Esophagus muscularis mucosa (tissue), 4 donors: Measurements from ENCODE around the gene CD74. TPM values are rescaled to one million over a fixed set of nuclear protein-coding genes. Genes with fewer than 3 reads are reported as not detected.

Experiments used
- DNase-seq: peaks from one replicate; pipeline ENCODE4 v3.0.0-alpha.2; 2017; ENCODE audit errors: extremely low spot score
- H3K27ac ChIP-seq, 4 donors: fragments of 200-600 bp; sonication (generic); replicated peaks in 1 of 4; 1 replicate in 3 of 4; 2 replicates in 1 of 4; pipeline ENCODE4 v1.5.1; 2016 to 2019; ENCODE audit warnings: mild to moderate bottlenecking in 1 of 4
- H3K27me3 ChIP-seq, 4 donors: fragments of 200-600 bp; sonication (generic); one replicate each; pipeline versions ENCODE4 v1.5.1 to v1.6.0; 2016 to 2019
- H3K36me3 ChIP-seq, 4 donors: fragments of 200-600 bp; sonication (generic); one replicate each; pipeline ENCODE4 v1.5.1; 2016 to 2019
- H3K4me1 ChIP-seq, 4 donors: fragments of 200-600 bp; sonication (generic); one replicate each; pipeline ENCODE4 v1.5.1; 2016 to 2019
- H3K4me3 ChIP-seq, 4 donors: fragments of 200-600 bp; sonication (generic); 1 replicate in 2 of 4; 2 replicates in 2 of 4; pipeline ENCODE4 v1.5.1; 2016 to 2019; ENCODE audit warnings: mild to moderate bottlenecking in 4 of 4, moderate library complexity in 1 of 4
- H3K9me3 ChIP-seq, 4 donors: fragments of 200-600 bp; sonication (generic); 1 replicate in 3 of 4; 2 replicates in 1 of 4; pipeline ENCODE4 v1.5.1; 2016 to 2019
- CTCF ChIP-seq, 3 experiments: fragments of 200-600 bp in 2 of 3; fragments of 450-650 bp in 1 of 3; sonication (generic) in 2 of 3; IDR thresholded peaks; one replicate each; pipeline ENCODE4 v1.5.1; 2017 to 2019; ENCODE audit warnings: antibody characterized with exemption in 3 of 3, mild to moderate bottlenecking in 2 of 3, moderate library complexity in 1 of 3
- EP300 ChIP-seq: sonication (generic); formaldehyde crosslinking; IDR thresholded peaks from one replicate; pipeline ENCODE4 v1.6.1; 2017; ENCODE audit warnings: antibody characterized with exemption
- POLR2A ChIP-seq: fragments of 450-650 bp; IDR thresholded peaks from one replicate; pipeline ENCODE4 v1.6.1; 2017; ENCODE audit warnings: antibody characterized with exemption, moderate library complexity, mild to moderate bottlenecking, low read depth
- POLR2AphosphoS5 ChIP-seq, 2 donors: sonication (generic); formaldehyde crosslinking; IDR thresholded peaks; one replicate each; pipeline ENCODE4 v1.6.1; 2017; ENCODE audit warnings: antibody characterized with exemption in 2 of 2
- WGBS: methylation state at CpG from one replicate; pipeline ENCODE4 v1.1.5; 2018; 5-methylcytosine and 5-hydroxymethylcytosine counted together
- intact Hi-C: fragments of 100-400 bp; cut with DNase I; formaldehyde crosslinking; loops from one replicate; pipeline ENCODE4 v1.15.1; 2023
- total RNA-seq, 4 donors: library from RNA; depleted of rRNA; stranded (reverse); fragments of >200 nt; gene quantifications; one replicate each; pipeline versions ENCODE4 v1.1.0 to v1.2.1, GENCODE V29; 2016

CD74 gene
- total RNA-seq, 4 donors from 2014 or later, result 270 to 595 (median 555) TPM

- no peak for DNase-seq
- TF ChIP-seq POLR2A (no peak), CTCF (IDR thresholded peaks at IDR 0.05) (no peak), EP300 (no peak), POLR2AphosphoS5 (IDR thresholded peaks at IDR 0.05) (no peak)
- H3K36me3 ChIP-seq, result peaks cover 44 to 60% (median 53%) of the 10 kb centered on the region in 4 donors
- H3K4me3 ChIP-seq, result no peak overlapping the region
- no peaks in the 10 kb centered on the region for H3K9me3 ChIP-seq
- peaks cover 18 to 60% (median 38%) of the 10 kb centered on the region in 4 donors for H3K4me1 ChIP-seq
- 59% methylated on average over 15 of the region's 15 CpGs for WGBS
- H3K27ac ChIP-seq, result peak overlapping the region in 1 of 4 donors; percentile 14
- intact Hi-C loops, result loop anchor here (10.0 kb wide), 1 partner anchor 309 kb away; no protein-coding TSS in a partner anchor
- H3K27me3 ChIP-seq, result no peaks in the 10 kb centered on the region
These were observed 30.7 kb upstream of the CD74 start for GRCh38 chr5:150443242-150444075.

GRCh38 chr5:150442699-150443080 is 30.0 kb upstream of the CD74 start:
- no peak for TF ChIP-seq CTCF (IDR thresholded peaks at IDR 0.05)
- no peak for TF ChIP-seq POLR2AphosphoS5 (IDR thresholded peaks at IDR 0.05)
- no peak for TF ChIP-seq EP300
- TF ChIP-seq POLR2A, result no peak
- DNase-seq, result no peak
- Histone ChIP-seq H3K4me1 (peaks cover 10 to 52% (median 31%) of the 10 kb centered on the region in 4 donors), H3K4me3 (no peak overlapping the region), H3K36me3 (peaks cover 44 to 58% (median 51%) of the 10 kb centered on the region in 4 donors), H3K27me3 (no peaks in the 10 kb centered on the region), H3K9me3 (no peaks in the 10 kb centered on the region), H3K27ac (peak overlapping the region in 1 of 4 donors; percentile 45)
- 81% methylated on average over 6 of the region's 6 CpGs for WGBS
- intact Hi-C loops, result loop anchor here (10.0 kb wide), 1 partner anchor 308 kb away; no protein-coding TSS in a partner anchor

- Histone ChIP-seq H3K4me1 (peaks cover 9 to 46% (median 27%) of the 10 kb centered on the region in 4 donors), H3K27me3 (no peaks in the 10 kb centered on the region), H3K9me3 (no peaks in the 10 kb centered on the region), H3K36me3 (peaks cover 38 to 52% (median 45%) of the 10 kb centered on the region in 4 donors), H3K27ac (peak overlapping the region in 2 of 4 donors; percentile 3 to 45), H3K4me3 (no peak overlapping the region)
- intact Hi-C loops, result loop anchor here (10.0 kb wide), 1 partner anchor 307 kb away; no protein-coding TSS in a partner anchor
- DNase-seq, result no peak
- 63% methylated on average over 18 of the region's 18 CpGs for WGBS
- TF ChIP-seq CTCF (IDR thresholded peaks at IDR 0.05) (no peak), POLR2AphosphoS5 (IDR thresholded peaks at IDR 0.05) (peak; percentile 6 to 10), POLR2A (no peak), EP300 (no peak)
These were observed 29.3 kb upstream of the CD74 start for GRCh38 chr5:150441813-150442698.

- WGBS, result 89% methylated on average over 12 of the region's 12 CpGs
These were observed 28.5 kb upstream of the CD74 start for GRCh38 chr5:150440948-150441812.

More at GRCh38 chr5:150440948-150441812, 28.5 kb upstream of the CD74 start:
- no peak for DNase-seq
- intact Hi-C loops, result loop anchor here (10.0 kb wide), 1 partner anchor 306 kb away; no protein-coding TSS in a partner anchor
- TF ChIP-seq POLR2AphosphoS5 (IDR thresholded peaks at IDR 0.05), result no peak
- no peak for TF ChIP-seq EP300
- no peak for TF ChIP-seq POLR2A
- TF ChIP-seq CTCF (IDR thresholded peaks at IDR 0.05), result no peak
- Histone ChIP-seq H3K4me1 (peaks cover 9 to 40% (median 25%) of the 10 kb centered on the region in 4 donors), H3K9me3 (no peaks in the 10 kb centered on the region), H3K27ac (peak overlapping the region in 2 of 4 donors; percentile 3 to 45), H3K36me3 (peaks cover 29 to 43% (median 36%) of the 10 kb centered on the region in 4 donors), H3K27me3 (no peaks in the 10 kb centered on the region), H3K4me3 (no peak overlapping the region)
